ENCODE results near the gene GMDS. TPM values are rescaled to one million over a fixed set of nuclear protein-coding genes. Genes with fewer than 3 reads are reported as not detected.

The GMDS gene
- total and polyA plus RNA-seq, 2 of the 8 experiments (the other 6 are each of a cell fraction or from before 2014, with no cell fraction given) = 16.8 to 50.0 TPM

DNA sequence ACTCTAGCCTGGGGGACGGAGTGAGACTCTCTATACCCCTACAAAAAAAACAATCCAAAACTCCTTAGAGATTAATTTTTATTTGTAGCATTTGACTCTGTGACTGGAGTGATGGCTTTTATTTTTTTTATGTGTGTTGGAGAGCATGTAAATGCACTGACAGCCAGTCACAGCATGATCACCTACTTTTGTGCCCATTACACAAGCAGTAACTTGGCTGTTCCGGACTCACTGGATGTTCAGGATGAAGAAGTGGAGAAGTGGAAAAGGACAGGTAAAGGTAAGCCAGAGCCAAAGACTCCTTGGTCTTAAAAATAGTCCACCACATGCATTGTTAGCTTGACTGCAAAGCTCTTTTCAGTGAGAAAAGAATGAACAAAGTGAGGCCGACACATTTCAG, 413.0 kb downstream of the GMDS start:
- H2AFZ ChIP-seq (ENCODE audit: low read length) = no peak overlapping the region

More for the DNA sequence above, 413.0 kb downstream of the GMDS start:
- H2BK15ac ChIP-seq (ENCODE audit: low read length) = no peak overlapping the region
- TF ChIP-seq TBP (IDR thresholded peaks at IDR 0.05; ENCODE audit: low read depth, low read length) = no peak
- no peak for TF ChIP-seq ZNF274 (IDR thresholded peaks at IDR 0.05; ENCODE audit: borderline replicate concordance, extremely low read depth, low read length)
- no peak for TF ChIP-seq MAFK (IDR thresholded peaks at IDR 0.05; ENCODE audit: low read depth, low read length)
- no peak overlapping the region for H3K18ac ChIP-seq (ENCODE audit: extremely low read depth, low read length)
- ChIA-PET CTCF (ENCODE audit: partially characterized antibody) (interaction anchor here (0.6 kb wide), 2 partner anchors 17 to 571 kb away, joined by 3 read pairs; no protein-coding TSS in a partner anchor), POLR2A (ENCODE audit: partially characterized antibody) (no interaction called here)
- 93% methylated on average over 3 of the region's 3 CpGs; no CpG with 5 or more reads in 1 of the 2 experiments for WGBS, 2 experiments (ENCODE audit: extremely low coverage in 1 of 2, insufficient coverage in 1 of 2, insufficient read length in 1 of 2, insufficient replicate concordance in 2 of 2, low coverage in 1 of 2, low lambda C conversion rate in 2 of 2, missing lambda C conversion rate in 1 of 2)
- no peak overlapping the region; the same call in 1 of the 2 replicates for H2AK5ac ChIP-seq (ENCODE audit: low read depth, low read length)
- DNase-seq (ENCODE audit: low read depth in 1 of 2, low spot score in 2 of 2) = no peak
- H3K4me1 ChIP-seq (replicated peaks in 1 of 4; ENCODE audit: control insufficient read depth in 3 of 4, insufficient read depth in 4 of 4, low read length in 3 of 4) = peaks cover 0 to 8% (median 5%) of the 10 kb centered on the region in 4 experiments; a peak in 3 of 7 replicates
- no peak overlapping the region for H3K9ac ChIP-seq (replicated peaks in 1 of 4; ENCODE audit: extremely low read depth in 1 of 4, low read depth in 3 of 4, low read length in 3 of 4)
- no peaks in the 10 kb centered on the region for H3K9me3 ChIP-seq (ENCODE audit: insufficient read depth in 2 of 2, low read depth in 1 of 2, low read length in 1 of 2)
- H3K79me1 ChIP-seq (ENCODE audit: low read depth, low read length) = no peaks in the 10 kb centered on the region
- H3K27me3 ChIP-seq (replicated peaks in 1 of 4; ENCODE audit: control insufficient read depth in 3 of 4, extremely low read depth in 1 of 4, insufficient read depth in 3 of 4, low read length in 3 of 4) = no peaks in the 10 kb centered on the region
- H2BK120ac ChIP-seq (replicated peaks; ENCODE audit: low read depth, low read length) = no peak overlapping the region
- H4K20me1 ChIP-seq (replicated peaks in 1 of 2; ENCODE audit: control insufficient read depth in 1 of 2, insufficient read depth in 2 of 2, low read length in 2 of 2) = no peaks in the 10 kb centered on the region
- no peak overlapping the region for H2BK12ac ChIP-seq (ENCODE audit: low read depth, low read length)
- H3K4me3 ChIP-seq (ENCODE audit: extremely low read depth in 1 of 4, insufficient read depth in 2 of 4, low read depth in 3 of 4, low read length in 4 of 4) = no peak overlapping the region
- H3K14ac ChIP-seq (ENCODE audit: insufficient read length) = no peak overlapping the region
- no peak overlapping the region for H3K56ac ChIP-seq (replicated peaks; ENCODE audit: insufficient read length, low read depth, low read length)
- H4K5ac ChIP-seq (ENCODE audit: insufficient read length, low read depth, low read length) = no peak overlapping the region
- H4K8ac ChIP-seq (ENCODE audit: extremely low read depth, insufficient read depth, low read length) = no peak overlapping the region
- H3K27ac ChIP-seq (ENCODE audit: low read depth, low read length) = no peak overlapping the region
- peak overlapping the region; percentile 41; the same call in 1 of the 2 replicates for H2BK20ac ChIP-seq (ENCODE audit: low read length)
- H3K23ac ChIP-seq (ENCODE audit: insufficient read length) = no peak overlapping the region
- H3K36me3 ChIP-seq (ENCODE audit: control insufficient read depth in 2 of 4, insufficient read depth in 4 of 4, low read length in 3 of 4) = no peaks in the 10 kb centered on the region
- no peaks in the 10 kb centered on the region for H3K23me2 ChIP-seq (ENCODE audit: low read depth, low read length)
- H4K91ac ChIP-seq (replicated peaks; ENCODE audit: insufficient read length, low read length) = no peak overlapping the region
- no peak overlapping the region for H2BK5ac ChIP-seq (ENCODE audit: low read depth, low read length)
- no peak for FAIRE-seq
- H3K4ac ChIP-seq (replicated peaks; ENCODE audit: insufficient read length, low read depth, low read length) = no peak overlapping the region
- H3K4me2 ChIP-seq (ENCODE audit: insufficient read depth in 1 of 2, low read depth in 2 of 2, low read length in 2 of 2) = no peak overlapping the region
- no peaks in the 10 kb centered on the region for H3K79me2 ChIP-seq (ENCODE audit: control insufficient read depth in 1 of 2, insufficient read depth in 2 of 2, low read length in 2 of 2)
